ENCODE data around the gene FGF12.

Gene FGF12

DNA sequence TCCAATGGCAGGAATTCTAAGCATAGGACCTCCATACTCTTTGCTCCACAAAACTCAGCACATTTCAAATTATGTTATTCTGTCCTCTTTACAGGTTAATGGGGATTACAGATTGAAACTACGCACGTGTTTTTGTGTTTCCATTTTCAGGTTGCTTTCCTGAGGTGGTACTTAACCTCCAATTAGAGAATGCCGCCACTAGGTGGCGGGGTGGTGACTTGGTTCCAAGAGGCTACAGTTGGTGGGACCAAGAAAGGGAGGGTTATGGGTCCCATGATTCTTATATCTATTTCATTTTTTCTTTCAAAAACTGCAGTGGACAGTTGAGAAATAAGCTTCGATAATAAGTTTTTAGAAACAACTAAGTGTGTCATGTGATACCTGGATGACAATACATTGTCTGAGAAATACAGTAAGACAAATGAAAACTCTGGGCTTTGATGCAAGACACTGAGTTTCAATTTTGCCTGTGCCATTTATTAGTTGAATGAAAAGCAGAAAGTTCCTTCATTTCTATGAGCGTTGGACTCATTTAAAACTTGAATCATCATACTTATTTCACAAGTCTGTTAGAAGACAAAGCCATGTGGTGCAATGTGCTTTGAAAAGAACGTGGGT is 539.0 kb downstream of the FGF12 start:
- no peak for DNase-seq (ENCODE audit: low read depth in 2 of 2)

DNA sequence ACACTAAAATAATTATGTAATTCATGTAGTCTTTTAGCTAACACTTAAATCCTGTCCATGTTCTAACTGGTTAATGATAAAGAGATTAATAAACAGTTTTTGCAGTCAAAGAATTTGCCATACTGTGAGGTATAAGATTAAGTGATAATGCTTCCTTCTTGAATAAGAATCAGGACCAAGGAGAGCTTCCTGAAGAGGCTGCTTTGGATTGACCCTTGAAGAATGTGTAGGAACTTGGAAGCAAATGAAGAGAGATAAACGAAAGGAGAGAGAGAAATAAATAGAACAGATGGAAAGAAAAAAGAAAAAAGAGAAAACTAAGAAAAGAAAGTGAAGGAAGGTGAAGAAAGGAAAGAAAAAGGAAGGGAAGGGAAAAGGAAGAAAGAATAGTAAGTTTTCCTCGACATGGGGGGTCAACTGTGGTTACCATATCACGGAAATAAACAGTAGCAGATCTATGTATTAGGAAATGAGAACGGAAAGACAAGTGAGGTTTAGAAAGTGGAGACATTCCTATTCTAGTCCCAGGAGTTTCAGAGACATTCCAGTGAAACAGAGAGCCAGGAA is 539.8 kb downstream of the FGF12 start:
- no peak for DNase-seq (ENCODE audit: low read depth in 2 of 2)

- DNase-seq (ENCODE audit: low read depth in 2 of 2) = no peak
These were observed 540.8 kb downstream of the FGF12 start for GRCh38 chr3:192186498-192186897.

DNA sequence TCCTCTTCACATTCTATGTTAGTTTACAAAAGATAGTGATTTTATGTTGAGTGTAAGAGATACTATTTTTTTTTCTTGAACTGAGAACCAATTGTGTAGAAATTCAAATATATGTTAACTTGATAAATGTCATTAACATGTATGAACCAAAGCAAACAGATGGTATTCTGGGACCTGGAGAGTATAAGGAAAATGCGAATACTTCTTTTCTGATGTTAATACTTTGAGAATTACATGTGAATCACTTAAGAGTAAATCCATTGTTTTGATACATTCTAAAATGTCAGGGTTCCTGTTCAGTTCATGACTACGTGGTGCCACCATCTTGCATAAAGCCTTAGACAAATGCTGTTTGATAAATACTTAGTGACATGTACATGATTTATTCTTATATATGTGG is 541.3 kb downstream of the FGF12 start:
- DNase-seq (ENCODE audit: low read depth in 2 of 2) = no peak

DNA sequence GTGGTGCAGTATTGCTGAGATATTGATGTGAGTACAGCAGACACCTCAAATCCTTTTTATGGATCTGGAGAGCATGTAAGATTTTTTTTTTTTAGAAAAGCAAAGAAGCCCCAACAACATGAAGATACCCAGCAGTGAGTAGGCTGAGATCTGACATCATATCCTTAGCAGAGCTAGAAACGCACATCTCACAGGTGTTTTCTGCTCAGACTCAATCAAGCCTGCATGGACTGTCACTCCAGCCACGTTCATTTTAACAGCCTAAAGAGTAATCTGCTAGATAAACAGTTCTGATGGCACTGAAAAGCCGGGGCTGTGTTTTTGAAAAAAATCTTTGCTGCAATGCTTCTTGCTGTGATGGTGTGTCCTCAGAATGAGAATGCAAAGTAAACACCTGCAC is 544.2 kb downstream of the FGF12 start:
- no peak for DNase-seq (ENCODE audit: low read depth in 2 of 2)

GRCh38 chr3:192181151-192181550 is 546.2 kb downstream of the FGF12 start:
- DNase-seq (ENCODE audit: low read depth in 2 of 2) = no peak

DNA sequence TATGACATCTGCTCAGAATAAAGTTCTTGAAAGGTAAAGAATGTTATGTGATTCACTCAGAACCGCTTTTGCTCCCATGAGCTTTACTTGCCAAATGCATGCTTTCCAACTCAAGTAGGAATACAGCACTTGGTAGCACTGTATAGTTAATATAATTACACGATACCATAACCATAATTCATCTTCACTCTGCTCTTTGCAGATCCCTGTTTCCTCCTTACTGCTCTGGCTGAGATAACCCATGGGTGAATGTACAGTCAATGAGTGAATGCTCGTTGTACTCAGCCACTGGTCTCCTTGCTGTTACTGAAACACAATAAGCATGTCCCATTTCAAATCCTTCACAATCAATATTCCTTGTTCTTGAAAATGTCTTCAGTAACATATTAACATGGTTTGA is 550.0 kb downstream of the FGF12 start:
- DNase-seq (ENCODE audit: low read depth in 2 of 2) = no peak

DNA sequence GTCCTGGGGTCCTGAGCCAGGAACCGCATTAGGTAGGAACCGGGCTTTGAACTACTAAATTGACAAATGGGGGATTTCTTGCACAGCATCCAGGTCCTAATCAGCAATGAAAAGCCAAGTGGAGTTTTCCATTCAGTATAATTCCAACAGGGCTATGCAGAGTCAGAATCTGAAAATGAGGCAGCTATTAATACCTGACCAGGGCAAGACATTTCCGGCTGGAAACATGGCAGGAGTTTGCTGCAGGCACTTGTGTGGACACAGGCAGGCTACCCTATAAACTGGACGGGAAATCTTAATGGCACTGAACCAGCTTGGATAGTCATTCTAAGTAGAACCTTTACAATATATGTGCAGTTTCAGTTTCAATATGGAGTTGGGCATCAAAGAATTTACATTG is 553.1 kb downstream of the FGF12 start:
- no peak for DNase-seq (ENCODE audit: low read depth in 2 of 2)

DNA sequence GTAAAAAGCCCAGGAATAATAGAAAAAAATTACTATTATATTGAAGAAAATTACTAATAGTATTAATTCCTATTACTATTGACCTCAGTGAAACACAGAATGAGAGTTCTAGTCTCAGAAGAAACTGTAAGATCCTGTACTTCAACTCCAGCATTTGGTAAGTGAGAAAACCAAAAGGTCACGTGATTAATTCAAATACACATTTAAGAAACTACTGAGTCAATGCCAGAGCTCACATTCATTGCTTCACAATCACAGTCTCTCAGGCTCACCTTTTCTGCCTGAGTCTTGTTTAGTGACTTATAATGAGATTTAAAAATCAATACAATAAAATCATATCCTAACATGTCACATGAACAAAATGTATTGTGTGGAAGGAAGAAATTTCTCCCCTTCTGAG is 556.1 kb downstream of the FGF12 start:
- DNase-seq (ENCODE audit: low read depth in 2 of 2) = no peak

GRCh38 chr3:192170659-192171058 is 556.7 kb downstream of the FGF12 start:
- DNase-seq (ENCODE audit: low read depth in 2 of 2) = no peak

GRCh38 chr3:192170031-192170430 is 557.3 kb downstream of the FGF12 start:
- no peak for DNase-seq (ENCODE audit: low read depth in 2 of 2)

DNA sequence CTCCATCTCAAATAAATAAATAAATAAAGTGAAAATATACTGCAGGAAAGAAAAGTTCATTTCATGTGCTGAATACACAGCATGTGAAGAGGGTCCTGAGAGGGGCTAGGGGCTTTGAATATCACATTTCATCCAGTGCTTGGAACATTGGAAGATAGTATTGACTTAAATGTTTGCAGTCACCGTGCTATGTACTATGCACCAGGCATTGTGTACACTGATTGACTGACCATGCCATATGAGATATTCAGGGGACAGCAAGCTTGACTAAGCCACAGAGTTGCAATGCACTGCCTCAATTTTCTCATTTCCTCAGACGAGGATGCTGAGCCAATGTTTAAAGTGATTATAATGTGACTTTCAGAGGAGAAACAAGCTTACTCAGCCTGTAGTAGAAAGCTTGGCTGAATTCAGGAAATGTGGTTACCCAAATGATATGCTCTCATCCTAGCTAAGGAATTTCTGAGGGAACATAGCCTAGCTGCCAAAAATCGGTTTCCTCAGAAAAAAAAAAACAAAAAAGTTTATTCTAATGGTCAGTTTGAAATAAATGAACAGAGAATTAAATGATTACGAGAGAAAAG is 557.9 kb downstream of the FGF12 start:
- no peak for DNase-seq (ENCODE audit: low read depth in 2 of 2)

DNA sequence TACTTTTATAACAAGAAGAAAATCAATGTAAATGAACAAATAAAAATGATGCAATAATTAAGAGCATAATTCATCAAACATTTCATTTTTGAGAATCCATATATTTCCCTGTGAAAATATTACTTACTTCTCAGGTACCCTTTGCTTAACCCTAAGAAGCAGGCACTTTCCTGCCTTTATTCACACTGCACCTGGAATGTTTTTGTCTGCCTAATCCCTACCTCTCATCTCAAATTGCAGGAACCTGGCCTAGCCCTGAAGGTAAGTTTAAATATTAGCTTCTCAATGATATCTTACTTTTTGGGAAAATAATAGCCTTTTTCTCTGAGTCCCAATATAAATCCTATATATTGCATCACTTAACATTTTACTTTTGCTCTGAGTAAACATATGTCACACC is 559.1 kb downstream of the FGF12 start:
- no peak for DNase-seq (ENCODE audit: low read depth in 2 of 2)

- no peak for DNase-seq (ENCODE audit: low read depth in 2 of 2)
These were observed 561.8 kb downstream of the FGF12 start for GRCh38 chr3:192165552-192165951.

DNA sequence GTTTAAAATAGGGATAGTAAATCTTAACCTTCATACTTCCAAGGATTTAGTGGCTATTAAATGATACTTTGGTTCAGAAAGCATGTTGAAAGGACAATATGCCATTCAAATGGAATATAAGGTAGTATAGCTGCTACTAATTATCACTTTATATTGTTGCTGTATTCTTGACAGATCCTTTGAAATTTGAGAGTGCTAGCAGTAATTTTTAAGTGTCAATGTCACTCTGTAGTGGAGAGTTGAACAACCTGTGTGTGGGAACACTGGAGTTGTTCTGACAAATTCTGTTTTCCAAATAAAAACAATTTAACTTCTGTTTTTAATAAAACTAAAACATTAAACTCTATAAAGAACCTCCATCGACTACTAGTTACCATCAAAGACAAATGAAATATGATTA is 565.7 kb downstream of the FGF12 start:
- DNase-seq (ENCODE audit: low read depth in 2 of 2) = no peak

GRCh38 chr3:192156382-192156781 is 571.0 kb downstream of the FGF12 start:
- no peak for DNase-seq (ENCODE audit: low read depth in 2 of 2)

DNA sequence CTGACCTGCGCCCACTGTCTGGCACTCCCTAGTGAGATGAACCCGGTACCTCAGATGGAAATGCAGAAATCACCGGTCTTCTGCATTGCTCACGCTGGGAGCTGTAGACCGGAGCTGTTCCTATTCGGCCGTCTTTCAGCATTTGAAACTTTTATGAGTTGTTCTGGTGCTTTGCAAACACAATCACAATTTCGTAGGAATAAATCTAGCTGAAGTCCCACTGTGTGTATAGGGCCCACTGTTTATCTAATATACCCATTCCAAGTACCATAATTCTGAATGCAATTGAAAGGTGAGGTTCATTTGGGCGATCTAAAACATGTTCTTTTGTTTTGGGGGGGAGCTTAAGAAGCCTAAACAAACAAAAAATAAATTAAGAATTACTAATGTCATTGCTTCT is 572.1 kb downstream of the FGF12 start:
- no peak for DNase-seq (ENCODE audit: low read depth in 2 of 2)

DNA sequence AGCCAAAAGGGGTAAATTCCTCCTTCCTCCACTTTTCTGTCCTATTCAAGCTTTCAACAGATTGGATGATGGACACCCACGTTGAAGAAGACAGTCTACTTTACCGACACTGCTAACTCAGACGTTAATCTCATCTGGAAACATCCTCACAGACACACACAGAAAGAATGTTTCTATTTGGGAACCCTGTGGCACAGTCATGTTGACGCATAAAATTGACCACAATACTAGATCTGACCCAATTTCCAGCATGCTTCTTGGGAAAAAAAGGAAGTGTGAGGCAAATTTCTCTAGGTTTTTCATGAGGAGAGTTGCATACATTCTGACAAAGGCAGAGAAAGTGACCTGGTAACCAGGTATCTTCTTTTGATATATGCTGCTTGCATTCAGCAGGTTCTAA is 594.1 kb downstream of the FGF12 start:
- no peak for DNase-seq (ENCODE audit: low read depth in 2 of 2)

GRCh38 chr3:192130534-192131132 is 596.7 kb downstream of the FGF12 start:
- DNase-seq (ENCODE audit: low read depth in 2 of 2) = no peak

- no peak for DNase-seq (ENCODE audit: low read depth in 2 of 2)
These were observed 597.8 kb downstream of the FGF12 start for GRCh38 chr3:192129586-192129985.

- DNase-seq (ENCODE audit: low read depth in 2 of 2) = no peak
These were observed 598.4 kb downstream of the FGF12 start for GRCh38 chr3:192128922-192129321.

DNA sequence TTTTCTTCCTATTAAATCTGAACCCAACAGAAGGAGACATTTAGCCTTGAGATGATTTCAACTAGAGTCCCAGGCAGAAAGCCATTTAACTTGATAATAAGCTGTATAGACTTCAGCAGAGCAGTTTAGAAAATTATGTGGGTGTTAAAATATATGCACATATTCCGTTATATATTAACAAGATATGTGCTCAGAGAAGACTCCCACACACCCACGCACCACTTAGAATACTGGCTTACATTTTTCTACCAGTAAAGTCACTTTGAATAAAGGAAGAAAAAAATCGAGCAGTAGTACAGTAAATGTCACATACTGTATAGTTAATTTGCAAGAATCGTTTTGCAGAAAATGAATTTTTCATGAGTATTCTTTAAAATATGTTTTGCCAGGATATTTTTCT is 599.3 kb downstream of the FGF12 start:
- DNase-seq (ENCODE audit: low read depth in 2 of 2) = no peak

- DNase-seq (ENCODE audit: low read depth in 2 of 2) = no peak
These were observed 604.3 kb downstream of the FGF12 start for GRCh38 chr3:192122832-192123594.
